ENCODE results near the gene CCSAP.

DNA sequence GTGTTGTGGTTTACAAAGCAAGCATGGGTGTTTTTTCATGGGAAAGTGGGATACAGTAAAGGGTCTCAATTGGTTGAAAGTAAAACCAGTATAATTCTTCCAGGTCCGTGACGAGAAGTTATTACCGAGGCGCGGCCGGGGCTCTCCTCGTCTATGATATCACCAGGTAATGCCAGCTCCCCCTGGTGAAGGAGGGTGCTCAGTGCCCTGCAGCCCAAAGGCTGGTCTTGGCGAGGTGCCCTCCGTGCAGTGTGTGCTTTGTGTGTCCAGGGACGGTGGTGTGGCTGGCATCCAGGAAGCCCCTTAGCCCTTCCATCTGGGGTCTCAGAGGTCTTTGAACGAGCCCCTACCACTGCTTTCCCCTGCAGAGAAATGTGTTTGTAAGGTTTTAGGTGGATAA is 47.1 kb downstream of the CCSAP start:
- TF ChIP-seq, protein P1, sequence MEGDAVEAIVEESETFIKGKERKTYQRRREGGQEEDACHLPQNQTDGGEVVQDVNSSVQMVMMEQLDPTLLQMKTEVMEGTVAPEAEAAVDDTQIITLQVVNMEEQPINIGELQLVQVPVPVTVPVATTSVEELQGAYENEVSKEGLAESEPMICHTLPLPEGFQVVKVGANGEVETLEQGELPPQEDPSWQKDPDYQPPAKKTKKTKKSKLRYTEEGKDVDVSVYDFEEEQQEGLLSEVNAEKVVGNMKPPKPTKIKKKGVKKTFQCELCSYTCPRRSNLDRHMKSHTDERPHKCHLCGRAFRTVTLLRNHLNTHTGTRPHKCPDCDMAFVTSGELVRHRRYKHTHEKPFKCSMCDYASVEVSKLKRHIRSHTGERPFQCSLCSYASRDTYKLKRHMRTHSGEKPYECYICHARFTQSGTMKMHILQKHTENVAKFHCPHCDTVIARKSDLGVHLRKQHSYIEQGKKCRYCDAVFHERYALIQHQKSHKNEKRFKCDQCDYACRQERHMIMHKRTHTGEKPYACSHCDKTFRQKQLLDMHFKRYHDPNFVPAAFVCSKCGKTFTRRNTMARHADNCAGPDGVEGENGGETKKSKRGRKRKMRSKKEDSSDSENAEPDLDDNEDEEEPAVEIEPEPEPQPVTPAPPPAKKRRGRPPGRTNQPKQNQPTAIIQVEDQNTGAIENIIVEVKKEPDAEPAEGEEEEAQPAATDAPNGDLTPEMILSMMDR (IDR thresholded peaks at IDR 0.05), result no peak
- TF ChIP-seq POLR2A (IDR thresholded peaks at IDR 0.05) (no peak), POLR2AphosphoS5 (IDR thresholded peaks at IDR 0.05; ENCODE audit: insufficient read depth in 1 of 2, low read depth in 1 of 2) (no peak)
